Nephron (organoid): ENCODE measurements around the gene KRTAP12-2.
"Not testable (repeated sequence)": the region's sequence is repeated elsewhere in the genome, so short reads cannot be mapped to it uniquely, and the experiment has no call there.

Experiments
- H3K27ac Mint-ChIP-seq, 3 experiments: 2 replicates each; pipeline ENCODE4 v1.8.0; 2020; ENCODE audit warnings: mixed read lengths in 3 of 3, mild to moderate bottlenecking in 2 of 3, moderate library complexity in 1 of 3
- H3K27me3 Mint-ChIP-seq: 2 replicates; pipeline ENCODE4 v1.8.0; 2021; ENCODE audit warnings: low read depth, mild to moderate bottlenecking, moderate library complexity, mixed read lengths
- H3K36me3 Mint-ChIP-seq: 2 replicates; pipeline ENCODE4 v1.8.0; 2020; ENCODE audit warnings: low read depth, mixed read lengths
- H3K4me1 Mint-ChIP-seq: 2 replicates; pipeline ENCODE4 v1.8.0; 2020; ENCODE audit warnings: mixed read lengths
- H3K4me3 Mint-ChIP-seq, 3 experiments: 2 replicates each; pipeline ENCODE4 v1.8.0; 2020; ENCODE audit warnings: mild to moderate bottlenecking in 3 of 3, mixed read lengths in 3 of 3, moderate library complexity in 2 of 3
- H3K9me3 Mint-ChIP-seq: 2 replicates; pipeline ENCODE4 v1.8.0; 2020; ENCODE audit warnings: mixed read lengths
- TF ChIP-seq, protein P1 (sequence below), 3 experiments: fragments of 200-600 bp; sonication (generic); IDR thresholded peaks; one replicate each; pipeline ENCODE4 v1.5.0; 2021; ENCODE audit warnings: antibody characterized with exemption in 3 of 3; ENCODE audit not compliant: unreplicated experiment in 3 of 3

The KRTAP12-2 gene

DNA sequence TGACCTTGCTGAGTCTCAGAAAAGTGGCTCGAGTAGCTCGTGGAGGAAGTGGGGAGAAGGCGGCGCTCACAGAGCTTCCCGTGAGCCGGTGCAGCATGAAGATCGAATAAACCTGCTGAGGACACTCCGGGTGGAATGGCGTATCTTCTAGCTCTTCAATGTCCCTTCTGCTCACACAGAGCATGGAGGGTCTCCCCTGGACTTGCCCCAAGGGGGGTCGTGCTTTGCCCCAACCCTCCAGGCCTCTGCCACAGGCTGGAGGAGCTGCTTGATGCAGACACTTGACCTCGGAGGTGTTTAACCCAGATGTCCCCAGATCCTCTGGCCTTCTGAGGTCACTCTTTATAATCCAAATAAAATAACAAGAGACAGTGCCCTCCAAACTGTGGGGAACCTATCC lies 28.0 kb upstream of the KRTAP12-2 start:
- Mint-ChIP-seq H3K36me3 (no peaks in the 10 kb centered on the region), H3K4me1 (peaks cover 25% of the 10 kb centered on the region), H3K27ac (no peak overlapping the region), H3K4me3 (no peak overlapping the region), H3K27me3 (peaks cover 49% of the 10 kb centered on the region), H3K9me3 (peaks cover 27% of the 10 kb centered on the region)
- TF ChIP-seq, protein P1, sequence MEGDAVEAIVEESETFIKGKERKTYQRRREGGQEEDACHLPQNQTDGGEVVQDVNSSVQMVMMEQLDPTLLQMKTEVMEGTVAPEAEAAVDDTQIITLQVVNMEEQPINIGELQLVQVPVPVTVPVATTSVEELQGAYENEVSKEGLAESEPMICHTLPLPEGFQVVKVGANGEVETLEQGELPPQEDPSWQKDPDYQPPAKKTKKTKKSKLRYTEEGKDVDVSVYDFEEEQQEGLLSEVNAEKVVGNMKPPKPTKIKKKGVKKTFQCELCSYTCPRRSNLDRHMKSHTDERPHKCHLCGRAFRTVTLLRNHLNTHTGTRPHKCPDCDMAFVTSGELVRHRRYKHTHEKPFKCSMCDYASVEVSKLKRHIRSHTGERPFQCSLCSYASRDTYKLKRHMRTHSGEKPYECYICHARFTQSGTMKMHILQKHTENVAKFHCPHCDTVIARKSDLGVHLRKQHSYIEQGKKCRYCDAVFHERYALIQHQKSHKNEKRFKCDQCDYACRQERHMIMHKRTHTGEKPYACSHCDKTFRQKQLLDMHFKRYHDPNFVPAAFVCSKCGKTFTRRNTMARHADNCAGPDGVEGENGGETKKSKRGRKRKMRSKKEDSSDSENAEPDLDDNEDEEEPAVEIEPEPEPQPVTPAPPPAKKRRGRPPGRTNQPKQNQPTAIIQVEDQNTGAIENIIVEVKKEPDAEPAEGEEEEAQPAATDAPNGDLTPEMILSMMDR (IDR thresholded peaks at IDR 0.05; ENCODE audit: unreplicated experiment in 3 of 3): no peak

DNA sequence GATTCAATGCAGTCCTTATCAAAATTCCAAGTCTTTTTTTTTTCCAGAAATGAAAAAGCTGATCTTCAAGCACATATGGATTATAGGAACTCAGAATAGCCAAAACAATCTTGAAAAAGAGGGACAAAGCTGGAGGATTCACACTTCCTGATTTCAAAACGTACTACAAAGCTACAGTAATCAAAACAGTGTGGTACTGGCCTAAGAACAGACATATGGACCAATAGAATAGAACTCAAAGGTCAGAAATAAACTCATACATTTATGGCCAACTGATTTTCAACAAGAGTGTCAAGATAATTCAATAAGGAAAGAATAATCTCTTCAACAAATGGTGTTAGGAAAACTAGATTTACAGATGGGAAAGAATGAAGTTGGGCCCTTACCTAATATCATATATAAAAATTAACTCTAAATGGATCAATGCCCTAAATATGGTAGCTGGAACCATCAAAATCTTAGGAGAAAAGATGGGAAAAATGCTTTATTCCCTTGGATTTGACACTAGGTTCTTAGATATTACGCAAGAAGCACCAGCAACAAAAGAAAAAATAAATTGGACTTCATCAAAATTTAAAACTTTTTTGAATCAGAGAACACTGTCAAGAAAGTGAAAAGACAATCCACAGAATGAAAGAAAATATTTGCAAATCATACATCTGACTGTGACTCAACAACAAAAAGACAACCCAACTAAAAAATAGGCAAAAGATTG lies 26.2 kb upstream of the KRTAP12-2 start:
- no peak overlapping the region for H3K27ac Mint-ChIP-seq

DNA sequence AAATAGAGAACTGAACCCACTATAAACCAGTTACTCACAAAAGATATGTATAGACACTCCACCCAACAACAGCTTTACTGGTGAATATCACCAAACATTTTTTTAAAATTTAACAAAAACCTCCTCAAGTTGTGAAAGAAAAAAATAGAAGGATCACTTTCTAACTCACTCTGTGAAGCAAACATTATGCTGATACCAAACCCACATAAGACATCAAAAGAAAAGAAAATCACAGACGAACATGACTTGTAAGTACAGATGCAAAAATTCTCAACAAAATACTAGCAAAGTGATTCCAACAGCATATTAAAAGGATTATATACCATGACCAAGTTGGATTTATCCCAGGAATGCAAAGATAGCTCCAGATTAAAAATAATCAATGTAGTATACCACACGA lies 25.0 kb upstream of the KRTAP12-2 start:
- H3K27me3 Mint-ChIP-seq: peaks cover 48% of the 10 kb centered on the region
- H3K4me1 Mint-ChIP-seq: peaks cover 27% of the 10 kb centered on the region
- no peak overlapping the region for H3K27ac Mint-ChIP-seq
- TF ChIP-seq, protein P1 (IDR thresholded peaks at IDR 0.05; ENCODE audit: unreplicated experiment in 3 of 3): no peak
- H3K36me3 Mint-ChIP-seq: no peaks in the 10 kb centered on the region
- H3K9me3 Mint-ChIP-seq: peaks cover 27% of the 10 kb centered on the region
- no peak overlapping the region for H3K4me3 Mint-ChIP-seq

More for the DNA sequence above, 26.2 kb upstream of the KRTAP12-2 start:
- peaks cover 47% of the 10 kb centered on the region for H3K27me3 Mint-ChIP-seq
- no peak overlapping the region for H3K4me3 Mint-ChIP-seq
- H3K9me3 Mint-ChIP-seq: peaks cover 27% of the 10 kb centered on the region
- no peaks in the 10 kb centered on the region for H3K36me3 Mint-ChIP-seq
- peaks cover 19% of the 10 kb centered on the region for H3K4me1 Mint-ChIP-seq
- TF ChIP-seq, protein P1 (IDR thresholded peaks at IDR 0.05; ENCODE audit: unreplicated experiment in 3 of 3): no peak

DNA sequence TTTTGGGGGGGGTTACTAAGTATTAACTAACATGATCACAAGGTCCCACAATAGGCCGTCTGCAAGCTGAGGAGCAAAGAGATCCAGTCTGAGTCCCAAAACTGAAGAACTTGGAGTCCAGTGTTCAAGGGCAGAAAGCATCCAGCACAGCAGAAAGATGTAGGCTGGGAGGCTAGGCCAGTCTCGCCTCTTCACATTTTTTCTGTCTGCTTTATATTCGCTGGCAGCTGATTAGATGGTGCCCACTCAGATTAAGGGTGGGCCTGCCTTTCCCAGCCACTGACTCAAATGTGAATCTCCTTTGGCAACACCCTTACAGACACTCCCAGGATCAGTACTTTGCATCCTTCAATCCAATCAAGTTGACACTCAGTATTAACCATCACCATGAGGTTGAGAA lies 23.0 kb upstream of the KRTAP12-2 start:
- Mint-ChIP-seq H3K27me3 (peaks cover 45% of the 10 kb centered on the region), H3K9me3 (peaks cover 20% of the 10 kb centered on the region), H3K4me1 (peaks cover 23% of the 10 kb centered on the region)
- H3K36me3 Mint-ChIP-seq, H3K27ac Mint-ChIP-seq, H3K4me3 Mint-ChIP-seq: not testable (repeated sequence)

DNA sequence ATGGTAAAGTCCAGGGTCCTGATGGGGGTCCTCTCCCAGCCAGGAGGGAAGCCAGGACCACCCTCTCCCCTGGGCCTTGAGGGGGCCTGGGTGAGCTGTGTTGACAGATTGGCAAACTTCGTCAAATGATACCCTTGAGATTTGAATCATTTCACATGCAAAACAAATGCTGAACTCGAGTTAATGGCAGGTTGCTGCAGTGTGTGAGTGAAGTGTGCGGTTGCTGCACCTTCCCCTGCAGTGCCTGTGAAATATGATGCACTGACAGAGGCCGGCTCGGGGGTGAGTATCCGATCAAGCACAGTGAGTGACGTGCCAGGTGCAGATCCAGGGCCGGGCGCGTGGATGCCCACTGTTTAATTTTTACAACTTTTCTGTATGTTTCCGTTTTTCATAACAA lies 20.9 kb upstream of the KRTAP12-2 start:
- no peaks in the 10 kb centered on the region for H3K36me3 Mint-ChIP-seq
- H3K4me3 Mint-ChIP-seq: peak overlapping the region in 1 of 3 experiments; percentile 12
- H3K27ac Mint-ChIP-seq: peak overlapping the region in 2 of 3 experiments; percentile 23 to 53
- H3K27me3 Mint-ChIP-seq: peaks cover 51% of the 10 kb centered on the region
- H3K4me1 Mint-ChIP-seq: peaks cover 23% of the 10 kb centered on the region
- H3K9me3 Mint-ChIP-seq: peaks cover 9% of the 10 kb centered on the region
- TF ChIP-seq, protein P1 (IDR thresholded peaks at IDR 0.05; ENCODE audit: unreplicated experiment in 3 of 3): no peak

DNA sequence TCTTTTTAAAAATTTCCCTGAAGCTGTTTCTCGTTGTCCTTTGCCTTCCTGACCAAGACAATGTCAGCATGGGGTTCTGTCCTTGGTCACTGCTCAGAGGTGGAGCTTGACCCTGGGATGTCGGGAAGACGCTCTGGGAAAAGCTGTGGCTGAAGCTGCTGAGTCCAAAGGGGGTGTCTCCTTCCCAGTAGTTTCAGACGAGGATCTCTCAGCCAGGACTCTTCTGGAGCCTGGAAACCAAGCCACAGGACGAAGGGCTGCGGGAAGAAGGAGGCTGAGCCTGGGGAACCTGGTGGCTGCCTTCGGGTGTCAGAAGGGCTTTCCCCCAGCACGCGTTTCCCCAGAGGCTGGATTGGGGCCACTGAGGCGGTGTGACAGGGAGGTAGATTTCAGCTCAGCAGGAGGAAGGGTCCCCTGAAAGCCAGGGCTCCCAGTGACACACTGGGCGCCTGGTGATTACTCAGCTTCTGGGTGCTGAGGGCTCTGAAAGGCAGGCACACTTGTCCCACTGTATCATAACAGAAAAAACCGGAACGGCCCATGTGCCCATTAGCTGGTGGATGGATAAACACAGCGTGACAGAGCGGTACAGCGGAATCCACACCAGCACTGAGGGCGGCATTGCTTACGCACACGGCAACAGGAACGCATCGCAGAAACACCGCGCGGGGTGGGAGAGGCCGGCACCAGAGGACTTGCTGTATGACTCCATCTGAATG lies 20.3 kb upstream of the KRTAP12-2 start:
- H3K4me1 Mint-ChIP-seq: peaks cover 23% of the 10 kb centered on the region
- peaks cover 4% of the 10 kb centered on the region for H3K9me3 Mint-ChIP-seq
- H3K4me3 Mint-ChIP-seq: peak overlapping the region in 1 of 3 experiments; percentile 12
- no peaks in the 10 kb centered on the region for H3K36me3 Mint-ChIP-seq
- H3K27ac Mint-ChIP-seq: no peak overlapping the region
- peaks cover 51% of the 10 kb centered on the region for H3K27me3 Mint-ChIP-seq
- TF ChIP-seq, protein P1 (IDR thresholded peaks at IDR 0.05; ENCODE audit: unreplicated experiment in 3 of 3): no peak
